OCI-LY7 (cell line): ENCODE results near the gene RAB27A. TPM values are rescaled to one million over a fixed set of nuclear protein-coding genes. Genes with fewer than 3 reads are reported as not detected.
"Not testable (repeated sequence)": the region's sequence is repeated elsewhere in the genome, so short reads cannot be mapped to it uniquely, and the experiment has no call there.

Experiments
- BruUV-seq: library from RNA; stranded (reverse); fragments of 400-500 nt; replicated peaks from 2 replicates; lab custom pipeline; 2021; lab: Mats Ljungman, UMichigan
- CTCF ChIA-PET: fragments of 300-600 bp; sonication (Branson Sonifier 250); formaldehyde crosslinking; loops from one replicate; lab custom pipeline; 2022; ENCODE audit warnings: antibody characterized with exemption; ENCODE audit not compliant: unreplicated experiment; lab: Charles Lee
- POLR2A ChIA-PET: fragments of 300-600 bp; sonication (Branson Sonifier 250); formaldehyde crosslinking; loops from one replicate; lab custom pipeline; 2022; ENCODE audit warnings: antibody characterized with exemption; lab: Charles Lee
- DNase-seq: peaks from one replicate; pipeline ENCODE4 v3.0.0-alpha.2; 2015; ENCODE audit warnings: low spot score
- H2AFZ ChIP-seq: fragments of 200-600 bp; sonication (generic), shearing (Covaris generic); 2 replicates; pipeline ENCODE4 v1.6.1; 2014; ENCODE audit warnings: mild to moderate bottlenecking, antibody characterized with exemption, low read length, moderate library complexity
- H3K27ac ChIP-seq: fragments of 200-600 bp; sonication (generic); 2 replicates; pipeline ENCODE4 v1.5.1; 2014; ENCODE audit warnings: mixed run types, low read depth, mild to moderate bottlenecking, moderate library complexity, low read length, inconsistent platforms; ENCODE audit not compliant: poor library complexity, severe bottlenecking
- H3K36me3 ChIP-seq: fragments of 200-600 bp; sonication (generic); 2 replicates; pipeline ENCODE4 v1.6.1; 2014; ENCODE audit warnings: mild to moderate bottlenecking, antibody characterized with exemption, low read length, moderate library complexity, mixed read lengths; ENCODE audit not compliant: insufficient read depth
- H3K4me1 ChIP-seq: fragments of 200-600 bp; sonication (generic); 2 replicates; pipeline ENCODE4 v1.5.1; 2014; ENCODE audit warnings: mild to moderate bottlenecking, low read length; ENCODE audit not compliant: insufficient read depth, poor library complexity, severe bottlenecking
- H3K4me2 ChIP-seq: fragments of 200-600 bp; sonication (generic); 2 replicates; pipeline ENCODE4 v1.6.1; 2014; ENCODE audit warnings: mild to moderate bottlenecking, low read length
- H3K4me3 ChIP-seq: fragments of 200-600 bp; sonication (generic); 2 replicates; pipeline ENCODE4 v1.5.1; 2014; ENCODE audit warnings: mild to moderate bottlenecking, low read depth, low read length; ENCODE audit not compliant: poor library complexity, severe bottlenecking
- H3K79me2 ChIP-seq: fragments of 200-600 bp; sonication (generic); 2 replicates; pipeline ENCODE4 v1.6.1; 2016; ENCODE audit warnings: low read depth, mild to moderate bottlenecking, low read length, moderate library complexity, mixed read lengths; ENCODE audit not compliant: insufficient read depth
- H3K9me2 ChIP-seq: fragments of 200-600 bp; sonication (generic); 2 replicates; pipeline ENCODE4 v1.6.1; 2016; ENCODE audit warnings: mild to moderate bottlenecking, low read length, mixed read lengths; ENCODE audit not compliant: insufficient read depth
- H3K9me3 ChIP-seq: fragments of 200-600 bp; sonication (generic); 2 replicates; pipeline ENCODE4 v1.6.1; 2014; ENCODE audit warnings: mild to moderate bottlenecking, mixed run types, low read length, mixed read lengths
- H4K20me1 ChIP-seq: fragments of 200-600 bp; sonication (generic); 2 replicates; pipeline ENCODE4 v1.6.1; 2014; ENCODE audit warnings: mild to moderate bottlenecking, antibody characterized with exemption, low read length, moderate library complexity, mixed read lengths; ENCODE audit not compliant: insufficient read depth
- CTCF ChIP-seq: fragments of 200-600 bp; sonication (generic); conservative IDR thresholded peaks from 2 replicates; pipeline ENCODE4 v1.5.1; 2014; ENCODE audit warnings: mild to moderate bottlenecking, antibody characterized with exemption, low read length, moderate library complexity, mixed read lengths
- EZH2phosphoT487 ChIP-seq: fragments of 200-600 bp; sonication (generic); IDR thresholded peaks from 2 replicates; pipeline ENCODE4 v1.6.1; 2018; ENCODE audit warnings: low read depth, borderline replicate concordance, mild to moderate bottlenecking, mixed run types, antibody characterized with exemption, low read length, moderate library complexity, mixed read lengths
- intact Hi-C: fragments of 100-400 bp; cut with micrococcal nuclease; formaldehyde crosslinking; loops from one replicate; pipeline ENCODE4 v1.10.0; 2022; ENCODE audit not compliant: unreplicated experiment
- total RNA-seq, 2 experiments: library from RNA; depleted of rRNA in 1 of 2; stranded (reverse); fragments of >200 nt in 1 of 2; shearing (Covaris generic) in 1 of 2; gene quantifications; 2 replicates each; pipeline ENCODE4 v1.2.3, GENCODE V29; 2014 to 2022

RAB27A gene
- total RNA-seq, 2 experiments from 2014 or later = 4.5 to 22.4 TPM

- Histone ChIP-seq H4K20me1 (no peaks in the 10 kb centered on the region), H3K79me2 (no peaks in the 10 kb centered on the region), H3K9me3 (no peaks in the 10 kb centered on the region), H2AFZ (no peak overlapping the region), H3K4me2 (no peak overlapping the region), H3K4me1 (no peaks in the 10 kb centered on the region), H3K27ac (no peak overlapping the region), H3K4me3 (no peak overlapping the region), H3K36me3 (no peaks in the 10 kb centered on the region), H3K9me2 (no peaks in the 10 kb centered on the region)
- CTCF ChIA-PET = no interaction called here
- no TSS peak for BruUV-seq
- intact Hi-C loops = no loop called here
- DNase-seq = no peak
- TF ChIP-seq CTCF (no peak), EZH2phosphoT487 (no peak)
- POLR2A ChIA-PET = no interaction called here
These were observed 33.9 kb downstream of the RAB27A start for GRCh38 chr15:55255714-55256113.

- DNase-seq = no peak
- Histone ChIP-seq H3K9me3 (no peaks in the 10 kb centered on the region), H3K27ac (no peak overlapping the region), H2AFZ (no peak overlapping the region), H3K9me2 (no peaks in the 10 kb centered on the region), H4K20me1 (no peaks in the 10 kb centered on the region), H3K79me2 (no peaks in the 10 kb centered on the region), H3K4me3 (no peak overlapping the region), H3K36me3 (no peaks in the 10 kb centered on the region), H3K4me2 (no peak overlapping the region), H3K4me1 (no peaks in the 10 kb centered on the region)
- TF ChIP-seq EZH2phosphoT487 (no peak), CTCF (no peak)
- intact Hi-C loops = no loop called here
- ChIA-PET CTCF (no interaction called here), POLR2A (no interaction called here)
- BruUV-seq = no TSS peak
These were observed 34.5 kb downstream of the RAB27A start for GRCh38 chr15:55254916-55255679.

DNA sequence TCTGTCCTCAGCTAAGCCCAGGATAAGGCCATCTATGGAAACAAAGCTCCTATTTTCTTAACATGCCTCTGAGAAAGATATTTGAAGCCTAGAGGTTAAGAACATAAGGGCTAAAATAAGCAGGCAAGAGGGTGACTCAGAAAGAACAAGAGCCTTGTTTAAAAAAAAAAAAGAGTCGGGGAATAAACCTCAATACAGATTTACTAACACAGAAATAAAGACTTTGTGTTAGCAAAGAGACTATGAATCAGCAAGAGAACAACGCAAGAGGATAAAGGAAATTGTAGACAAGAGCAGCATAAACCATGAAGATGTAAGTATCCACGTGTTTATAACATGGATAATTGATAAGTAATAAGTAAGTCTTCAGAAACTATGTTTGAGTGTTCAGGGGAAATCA is 36.0 kb downstream of the RAB27A start:
- Histone ChIP-seq H3K27ac (no peak overlapping the region), H3K79me2 (no peaks in the 10 kb centered on the region), H3K4me2 (no peak overlapping the region), H3K36me3 (no peaks in the 10 kb centered on the region), H3K4me3 (no peak overlapping the region), H4K20me1 (no peaks in the 10 kb centered on the region), H3K9me2 (no peaks in the 10 kb centered on the region), H3K4me1 (no peaks in the 10 kb centered on the region), H3K9me3 (no peaks in the 10 kb centered on the region), H2AFZ (no peak overlapping the region)
- ChIA-PET POLR2A (interaction anchor here (0.7 kb wide), 1 partner anchor 10 kb away, joined by 3 read pairs; no protein-coding TSS in a partner anchor), CTCF (no interaction called here)
- intact Hi-C loops = no loop called here
- TF ChIP-seq EZH2phosphoT487 (no peak), CTCF (no peak)
- DNase-seq = no peak
- BruUV-seq = no TSS peak

DNA sequence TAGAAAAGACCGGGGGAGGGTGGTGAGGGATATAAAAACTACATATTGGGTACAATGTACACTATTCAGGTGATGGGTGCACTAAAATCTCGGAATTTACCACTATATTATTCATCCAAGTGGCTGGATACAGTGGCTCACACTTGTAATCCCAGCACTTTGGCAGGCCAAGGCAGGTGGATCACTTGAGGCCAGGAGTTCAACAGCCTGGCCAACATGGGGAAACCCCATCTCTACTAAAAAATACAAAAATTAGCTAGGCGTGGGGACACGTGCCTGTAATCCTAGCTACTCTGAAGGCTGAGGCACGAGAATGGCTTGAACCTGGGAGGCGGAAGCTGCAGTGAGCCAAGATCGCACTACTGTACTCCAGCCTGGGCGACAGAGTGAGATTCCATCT is 37.4 kb downstream of the RAB27A start:
- H3K79me2 ChIP-seq, H2AFZ ChIP-seq, H4K20me1 ChIP-seq, BruUV-seq, H3K4me1 ChIP-seq, H3K9me2 ChIP-seq, intact Hi-C loops, H3K4me3 ChIP-seq, H3K36me3 ChIP-seq, POLR2A ChIA-PET, DNase-seq, H3K27ac ChIP-seq, H3K4me2 ChIP-seq, CTCF ChIA-PET, H3K9me3 ChIP-seq: not testable (repeated sequence)
